Measurements from ENCODE around the gene MICAL3.

Gene MICAL3

DNA sequence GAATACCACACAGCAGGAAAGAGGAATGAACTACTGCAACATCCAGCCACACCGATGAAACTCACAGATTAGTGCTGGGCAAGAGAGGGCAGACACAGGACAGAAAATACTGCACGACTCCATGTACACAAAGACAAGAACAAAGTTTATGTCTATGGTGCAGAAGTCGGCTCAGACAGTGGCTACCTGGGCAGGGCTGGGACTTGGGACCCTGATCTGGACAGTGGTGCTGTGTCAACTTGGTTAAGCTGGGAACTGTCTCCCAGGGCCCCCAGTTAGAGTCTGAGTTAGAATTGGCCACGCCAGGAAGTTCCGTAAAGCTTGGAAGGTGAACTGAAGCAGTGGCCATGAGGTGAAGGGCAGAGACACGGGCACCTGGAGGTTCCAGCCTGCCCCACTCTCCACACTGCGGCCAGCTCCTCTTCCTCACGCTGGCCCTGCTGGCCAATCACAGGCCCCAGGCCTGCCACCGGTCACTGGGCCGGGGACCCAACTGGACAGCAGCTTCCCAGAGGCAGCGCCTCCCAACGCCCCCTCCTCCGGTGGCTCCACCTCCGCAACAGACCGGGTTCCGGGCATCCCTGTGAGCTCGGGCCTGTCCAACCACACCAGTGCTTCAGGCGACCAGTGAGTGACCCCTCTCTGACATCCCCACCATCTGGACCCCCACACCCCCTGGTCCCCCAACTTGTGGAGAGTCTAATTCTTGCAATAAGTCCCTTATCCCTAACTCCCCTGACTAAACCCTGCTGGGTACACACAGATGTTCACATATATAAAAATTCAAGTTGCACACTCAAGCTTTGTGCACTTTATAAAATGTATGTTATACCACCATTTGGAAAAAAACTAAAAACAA, 93.7 kb downstream of the MICAL3 start:
- no peak overlapping the region for H3K4me3 ChIP-seq (ENCODE audit: low read depth in 1 of 5, low read length in 5 of 5)
- H3K4me1 ChIP-seq (ENCODE audit: control insufficient read depth in 5 of 5, insufficient read depth in 5 of 5, low read length in 5 of 5), result peaks cover 0 to 11% (median 9%) of the 10 kb centered on the region in 5 donors
- no peaks in the 10 kb centered on the region for H3K36me3 ChIP-seq (ENCODE audit: control insufficient read depth in 5 of 5, insufficient read depth in 5 of 5, low read length in 5 of 5)
- no peaks in the 10 kb centered on the region for H3K27me3 ChIP-seq (ENCODE audit: control insufficient read depth in 5 of 5, insufficient read depth in 4 of 5, low read length in 5 of 5)
- H3K9me3 ChIP-seq (ENCODE audit: control insufficient read depth in 5 of 5, low read length in 5 of 5), result no peaks in the 10 kb centered on the region
- no peak overlapping the region for H3K9ac ChIP-seq (ENCODE audit: low read length in 5 of 5)
- no peak overlapping the region for H3K27ac ChIP-seq (ENCODE audit: low read depth, low read length)

DNA sequence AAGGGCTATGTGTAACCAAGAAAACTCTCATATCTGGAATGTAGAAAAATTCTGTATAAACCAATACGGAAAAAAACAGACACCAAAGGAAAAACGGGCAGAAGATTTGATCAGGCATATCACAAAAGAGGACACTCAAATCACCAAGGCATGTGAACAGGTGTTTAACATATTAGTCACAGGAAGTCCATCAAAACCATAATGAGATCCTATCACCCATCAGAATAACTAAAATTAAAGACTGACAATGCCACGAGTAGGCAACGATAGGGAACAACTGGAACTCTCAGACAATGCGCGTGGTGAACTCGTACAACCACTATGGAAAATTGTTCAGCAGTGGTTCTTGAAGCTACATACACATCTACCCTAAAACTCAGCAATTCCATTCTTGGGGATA, 94.5 kb downstream of the MICAL3 start:
- no peaks in the 10 kb centered on the region for H3K9me3 ChIP-seq (ENCODE audit: control insufficient read depth in 5 of 5, low read length in 5 of 5)
- H3K9ac ChIP-seq (ENCODE audit: low read length in 5 of 5), result no peak overlapping the region
- H3K36me3 ChIP-seq (ENCODE audit: control insufficient read depth in 5 of 5, insufficient read depth in 5 of 5, low read length in 5 of 5), result no peaks in the 10 kb centered on the region
- H3K27me3 ChIP-seq (ENCODE audit: control insufficient read depth in 5 of 5, insufficient read depth in 4 of 5, low read length in 5 of 5), result no peaks in the 10 kb centered on the region
- no peak overlapping the region for H3K4me3 ChIP-seq (ENCODE audit: low read depth in 1 of 5, low read length in 5 of 5)
- H3K4me1 ChIP-seq (ENCODE audit: control insufficient read depth in 5 of 5, insufficient read depth in 5 of 5, low read length in 5 of 5), result peaks cover 0 to 19% (median 17%) of the 10 kb centered on the region in 5 donors
- H3K27ac ChIP-seq (ENCODE audit: low read depth, low read length), result no peak overlapping the region

DNA sequence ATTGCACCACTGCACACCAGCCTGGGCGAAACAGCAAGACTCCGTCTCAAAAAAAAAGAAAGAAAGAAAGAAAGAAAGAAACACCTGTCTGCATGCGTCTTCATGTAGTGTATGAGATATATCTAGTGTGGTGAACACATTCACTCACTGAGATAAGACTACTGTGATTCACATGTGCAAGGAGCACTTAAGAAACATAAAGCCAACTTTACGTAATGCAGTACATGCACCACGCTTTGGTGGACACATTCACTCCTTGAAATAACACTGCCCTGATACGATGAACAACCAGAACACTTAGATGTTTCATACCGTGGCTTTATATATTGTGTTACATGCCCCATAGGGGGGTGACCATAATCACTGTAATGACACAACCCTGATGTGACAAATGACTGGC, 96.0 kb downstream of the MICAL3 start:
- no peak overlapping the region for H3K9ac ChIP-seq (ENCODE audit: low read length in 5 of 5)
- H3K27ac ChIP-seq (ENCODE audit: low read depth, low read length), result no peak overlapping the region
- H3K9me3 ChIP-seq (ENCODE audit: control insufficient read depth in 5 of 5, low read length in 5 of 5), result no peaks in the 10 kb centered on the region
- H3K36me3 ChIP-seq (ENCODE audit: control insufficient read depth in 5 of 5, insufficient read depth in 5 of 5, low read length in 5 of 5), result no peaks in the 10 kb centered on the region
- H3K27me3 ChIP-seq (ENCODE audit: control insufficient read depth in 5 of 5, insufficient read depth in 4 of 5, low read length in 5 of 5), result no peaks in the 10 kb centered on the region
- no peak overlapping the region for H3K4me3 ChIP-seq (ENCODE audit: low read depth in 1 of 5, low read length in 5 of 5)
- peaks cover 3 to 34% (median 32%) of the 10 kb centered on the region in 5 donors for H3K4me1 ChIP-seq (ENCODE audit: control insufficient read depth in 5 of 5, insufficient read depth in 5 of 5, low read length in 5 of 5)

DNA sequence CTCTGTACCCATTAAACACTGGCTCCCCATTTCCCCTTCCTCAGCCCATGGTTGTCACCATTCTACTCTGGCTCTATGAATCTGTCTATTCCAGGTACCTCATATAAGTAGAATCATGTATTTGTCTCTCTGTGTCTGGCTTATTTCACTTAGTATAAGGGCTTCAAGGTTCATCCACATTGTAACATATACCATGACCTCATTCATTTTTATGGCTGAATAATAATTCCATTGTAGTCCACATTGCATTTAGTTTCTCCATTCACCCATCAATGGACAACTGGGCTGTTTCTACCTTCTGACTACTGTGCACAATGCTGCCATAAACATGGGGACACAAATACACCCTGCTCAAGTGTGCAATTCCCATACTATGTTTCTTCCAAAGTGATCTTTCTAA, 97.3 kb downstream of the MICAL3 start:
- Histone ChIP-seq H3K9me3 (ENCODE audit: control insufficient read depth in 5 of 5, low read length in 5 of 5) (no peaks in the 10 kb centered on the region), H3K4me1 (ENCODE audit: control insufficient read depth in 5 of 5, insufficient read depth in 5 of 5, low read length in 5 of 5) (peaks cover 5 to 48% (median 45%) of the 10 kb centered on the region in 5 donors), H3K27me3 (ENCODE audit: control insufficient read depth in 5 of 5, insufficient read depth in 4 of 5, low read length in 5 of 5) (no peaks in the 10 kb centered on the region), H3K4me3 (ENCODE audit: low read depth in 1 of 5, low read length in 5 of 5) (no peak overlapping the region), H3K27ac (ENCODE audit: low read depth, low read length) (no peak overlapping the region), H3K36me3 (ENCODE audit: control insufficient read depth in 5 of 5, insufficient read depth in 5 of 5, low read length in 5 of 5) (no peaks in the 10 kb centered on the region), H3K9ac (ENCODE audit: low read length in 5 of 5) (no peak overlapping the region)

DNA sequence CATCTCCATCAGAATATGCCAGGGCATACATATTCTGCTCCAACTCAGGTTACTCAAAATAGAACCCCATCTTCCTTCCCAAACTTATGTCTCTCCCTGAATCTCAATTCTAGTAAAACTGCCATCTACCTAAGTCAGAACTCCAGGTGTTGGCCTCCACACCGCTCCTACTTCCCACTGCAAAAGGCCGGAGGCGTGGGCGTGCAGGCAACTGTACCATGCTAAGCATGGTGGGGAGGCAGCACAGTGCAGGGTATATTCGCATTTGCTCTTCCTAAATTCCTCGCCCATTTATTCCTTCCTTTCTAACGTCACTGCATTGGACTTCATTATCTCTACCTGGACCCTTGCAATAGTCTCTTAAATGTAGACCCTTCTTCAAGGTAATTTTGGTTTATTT, 97.8 kb downstream of the MICAL3 start:
- Histone ChIP-seq H3K27ac (ENCODE audit: low read depth, low read length) (no peak overlapping the region), H3K4me1 (ENCODE audit: control insufficient read depth in 5 of 5, insufficient read depth in 5 of 5, low read length in 5 of 5) (peaks cover 5 to 47% (median 44%) of the 10 kb centered on the region in 5 donors), H3K4me3 (ENCODE audit: low read depth in 1 of 5, low read length in 5 of 5) (no peak overlapping the region), H3K36me3 (ENCODE audit: control insufficient read depth in 5 of 5, insufficient read depth in 5 of 5, low read length in 5 of 5) (no peaks in the 10 kb centered on the region), H3K9me3 (ENCODE audit: control insufficient read depth in 5 of 5, low read length in 5 of 5) (no peaks in the 10 kb centered on the region), H3K27me3 (ENCODE audit: control insufficient read depth in 5 of 5, insufficient read depth in 4 of 5, low read length in 5 of 5) (no peaks in the 10 kb centered on the region), H3K9ac (ENCODE audit: low read length in 5 of 5) (no peak overlapping the region)

DNA sequence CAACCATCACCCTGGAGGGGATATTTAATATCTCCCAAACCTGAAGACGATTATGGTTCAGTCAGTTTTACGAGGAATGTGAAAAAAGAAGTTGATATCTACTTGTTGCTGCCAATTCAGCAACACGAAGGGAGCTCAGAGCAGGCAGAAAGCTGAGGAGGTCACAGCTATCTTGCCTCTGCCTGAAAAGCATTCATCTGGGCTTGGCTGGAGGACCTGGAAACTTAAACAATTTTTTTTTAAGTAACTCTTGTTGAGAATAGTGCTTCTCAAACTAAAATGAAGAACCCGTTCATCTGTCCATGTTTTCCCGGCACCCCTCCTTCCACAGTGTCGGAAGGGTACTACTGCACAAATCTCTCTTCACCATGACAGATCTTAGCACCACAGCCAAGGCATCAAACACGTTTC, 98.9 kb downstream of the MICAL3 start:
- peaks cover 5 to 47% (median 44%) of the 10 kb centered on the region in 5 donors for H3K4me1 ChIP-seq (ENCODE audit: control insufficient read depth in 5 of 5, insufficient read depth in 5 of 5, low read length in 5 of 5)
- no peaks in the 10 kb centered on the region for H3K27me3 ChIP-seq (ENCODE audit: control insufficient read depth in 5 of 5, insufficient read depth in 4 of 5, low read length in 5 of 5)
- H3K36me3 ChIP-seq (ENCODE audit: control insufficient read depth in 5 of 5, insufficient read depth in 5 of 5, low read length in 5 of 5), result no peaks in the 10 kb centered on the region
- no peaks in the 10 kb centered on the region for H3K9me3 ChIP-seq (ENCODE audit: control insufficient read depth in 5 of 5, low read length in 5 of 5)
- no peak overlapping the region for H3K4me3 ChIP-seq (ENCODE audit: low read depth in 1 of 5, low read length in 5 of 5)
- H3K27ac ChIP-seq (ENCODE audit: low read depth, low read length), result no peak overlapping the region
- H3K9ac ChIP-seq (ENCODE audit: low read length in 5 of 5), result no peak overlapping the region

- Histone ChIP-seq H3K4me1 (ENCODE audit: control insufficient read depth in 5 of 5, insufficient read depth in 5 of 5, low read length in 5 of 5) (peaks cover 5 to 52% (median 48%) of the 10 kb centered on the region in 5 donors), H3K9ac (ENCODE audit: low read length in 5 of 5) (no peak overlapping the region), H3K36me3 (ENCODE audit: control insufficient read depth in 5 of 5, insufficient read depth in 5 of 5, low read length in 5 of 5) (no peaks in the 10 kb centered on the region), H3K27ac (ENCODE audit: low read depth, low read length) (no peak overlapping the region), H3K9me3 (ENCODE audit: control insufficient read depth in 5 of 5, low read length in 5 of 5) (no peaks in the 10 kb centered on the region), H3K27me3 (ENCODE audit: control insufficient read depth in 5 of 5, insufficient read depth in 4 of 5, low read length in 5 of 5) (no peaks in the 10 kb centered on the region), H3K4me3 (ENCODE audit: low read depth in 1 of 5, low read length in 5 of 5) (no peak overlapping the region)
Observed at GRCh38 chr22:17924735-17925364, 99.5 kb downstream of the MICAL3 start.

DNA sequence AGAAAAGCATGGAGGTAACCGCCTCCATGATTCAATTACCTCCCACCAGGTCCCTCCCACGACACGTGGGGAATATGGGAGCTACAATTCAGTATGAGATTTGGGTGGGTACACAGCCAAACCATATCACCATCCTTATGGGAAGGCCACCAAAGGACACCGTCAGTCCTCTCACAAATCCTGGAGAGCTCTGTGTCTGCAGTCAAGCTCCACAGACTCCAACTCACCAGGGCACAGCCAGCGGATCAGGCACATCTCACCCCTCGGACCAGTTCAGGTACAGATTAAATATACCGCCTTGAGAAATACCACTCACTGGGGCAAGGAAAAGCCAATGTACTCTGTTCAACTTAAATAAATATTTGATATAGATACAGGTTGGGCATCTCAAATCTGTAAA, 100.3 kb downstream of the MICAL3 start:
- Histone ChIP-seq H3K27ac (ENCODE audit: low read depth, low read length) (no peak overlapping the region), H3K27me3 (ENCODE audit: control insufficient read depth in 5 of 5, insufficient read depth in 4 of 5, low read length in 5 of 5) (no peaks in the 10 kb centered on the region), H3K4me1 (ENCODE audit: control insufficient read depth in 5 of 5, insufficient read depth in 5 of 5, low read length in 5 of 5) (peaks cover 5 to 52% (median 49%) of the 10 kb centered on the region in 5 donors)

DNA sequence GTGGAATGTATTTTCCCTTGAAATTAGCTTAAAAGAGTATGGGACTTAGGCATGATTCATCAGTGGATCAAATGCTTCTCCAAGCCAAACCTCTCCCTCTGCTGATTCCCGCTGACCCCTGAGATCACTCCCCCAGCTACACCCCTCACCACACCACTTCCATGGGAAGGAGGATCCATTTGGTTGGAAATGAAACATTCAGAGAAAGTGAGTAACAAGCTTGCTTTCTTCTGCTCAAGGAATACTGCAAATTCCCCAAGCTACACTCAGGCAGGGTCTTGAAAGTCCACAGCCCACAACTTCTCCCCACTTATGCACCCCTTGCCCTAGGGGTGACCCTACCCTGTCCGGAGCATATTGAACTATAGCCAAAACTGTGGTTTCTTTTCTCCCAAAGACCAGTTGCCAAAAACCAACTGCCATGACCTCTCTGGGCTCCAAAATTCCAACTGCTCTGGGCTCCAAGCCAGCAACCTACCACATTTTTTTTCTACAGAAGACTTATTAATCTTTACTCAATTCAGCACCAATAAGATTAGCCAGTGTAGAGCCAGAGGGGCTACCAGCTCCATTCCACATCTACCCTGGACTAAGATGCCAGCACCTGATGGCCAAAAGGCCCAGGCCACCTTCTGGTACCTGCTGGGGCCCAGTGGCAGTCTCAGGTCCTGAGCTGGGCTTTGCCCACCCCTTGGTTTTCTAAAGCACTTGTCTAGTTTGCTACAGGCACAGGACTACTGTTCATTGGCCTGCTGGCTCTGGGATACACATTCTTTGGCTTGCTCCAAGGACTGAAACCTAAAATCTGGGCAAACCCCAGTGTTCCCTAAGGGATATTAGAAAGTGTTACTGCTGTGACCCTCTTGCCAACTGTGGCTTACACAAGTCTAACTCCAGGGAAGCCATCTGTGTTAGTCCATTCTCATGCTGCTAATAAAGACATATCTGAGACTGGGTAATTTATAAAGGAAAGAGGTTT, 101.1 kb downstream of the MICAL3 start:
- peak overlapping the region; percentile 90 for H3K27ac ChIP-seq (ENCODE audit: low read depth, low read length)
- no peaks in the 10 kb centered on the region for H3K36me3 ChIP-seq (ENCODE audit: control insufficient read depth in 5 of 5, insufficient read depth in 5 of 5, low read length in 5 of 5)
- peaks cover 5 to 52% (median 49%) of the 10 kb centered on the region in 5 donors for H3K4me1 ChIP-seq (ENCODE audit: control insufficient read depth in 5 of 5, insufficient read depth in 5 of 5, low read length in 5 of 5)
- no peaks in the 10 kb centered on the region for H3K27me3 ChIP-seq (ENCODE audit: control insufficient read depth in 5 of 5, insufficient read depth in 4 of 5, low read length in 5 of 5)
- H3K4me3 ChIP-seq (ENCODE audit: low read depth in 1 of 5, low read length in 5 of 5), result peak overlapping the region in 1 of 5 donors; percentile 32
- H3K9ac ChIP-seq (ENCODE audit: low read length in 5 of 5), result peak overlapping the region in 2 of 5 donors; percentile 33 to 67
- no peaks in the 10 kb centered on the region for H3K9me3 ChIP-seq (ENCODE audit: control insufficient read depth in 5 of 5, low read length in 5 of 5)

More for the DNA sequence above, 100.3 kb downstream of the MICAL3 start:
- H3K36me3 ChIP-seq (ENCODE audit: control insufficient read depth in 5 of 5, insufficient read depth in 5 of 5, low read length in 5 of 5), result no peaks in the 10 kb centered on the region
- H3K4me3 ChIP-seq (ENCODE audit: low read depth in 1 of 5, low read length in 5 of 5), result no peak overlapping the region
- H3K9ac ChIP-seq (ENCODE audit: low read length in 5 of 5), result no peak overlapping the region
- no peaks in the 10 kb centered on the region for H3K9me3 ChIP-seq (ENCODE audit: control insufficient read depth in 5 of 5, low read length in 5 of 5)
